CD4-positive, alpha-beta T cell treated with Interleukin-15 for 1 hour (primary cell): ENCODE results near the gene DPH6.
A peak's percentile ranks its signal among the peaks of the same experiment; 100 is the strongest.
"Not testable (repeated sequence)": the region's sequence is repeated elsewhere in the genome, so short reads cannot be mapped to it uniquely, and the experiment has no call there.

Source experiments
- DNase-seq: peaks from one replicate; pipeline ENCODE4 v3.0.0-alpha.2; 2020

Gene DPH6

GRCh38 chr15:35545824-35546510, at the start of gene DPH6:
Gene DPH6 (minus strand): TSS chr15:35546165. CDS start chr15:35546141, 24 bp downstream.
- peak; percentile 86 for DNase-seq

GRCh38 chr15:35595656-35596055, 49.7 kb upstream of the DPH6 start:
- no peak for DNase-seq

GRCh38 chr15:35591987-35592386, 46.0 kb upstream of the DPH6 start:
- DNase-seq = not testable (repeated sequence)

GRCh38 chr15:35583863-35584528, 38.0 kb upstream of the DPH6 start:
- no peak for DNase-seq

- no peak for DNase-seq
These were observed 34.6 kb upstream of the DPH6 start for GRCh38 chr15:35580606-35581005.

GRCh38 chr15:35567392-35567791, 21.4 kb upstream of the DPH6 start:
- no peak for DNase-seq

- DNase-seq = no peak
These were observed 21.0 kb upstream of the DPH6 start for GRCh38 chr15:35566991-35567390.

- DNase-seq = no peak
These were observed 19.9 kb upstream of the DPH6 start for GRCh38 chr15:35565901-35566300.

- DNase-seq = no peak
These were observed 16.7 kb upstream of the DPH6 start for GRCh38 chr15:35562641-35563040.

- DNase-seq = no peak
These were observed 15.3 kb upstream of the DPH6 start for GRCh38 chr15:35561308-35561707.

GRCh38 chr15:35560870-35561269, 14.9 kb upstream of the DPH6 start:
- no peak for DNase-seq

GRCh38 chr15:35560258-35560657, 14.3 kb upstream of the DPH6 start:
- no peak for DNase-seq

- DNase-seq = no peak
These were observed 13.7 kb upstream of the DPH6 start for GRCh38 chr15:35559683-35560082.

GRCh38 chr15:35557544-35557943, 11.6 kb upstream of the DPH6 start:
- no peak for DNase-seq

- no peak for DNase-seq
These were observed 11.0 kb upstream of the DPH6 start for GRCh38 chr15:35557012-35557411.

GRCh38 chr15:35555244-35555643, 9.3 kb upstream of the DPH6 start:
- no peak for DNase-seq

GRCh38 chr15:35550957-35551356, 5.0 kb upstream of the DPH6 start:
- no peak for DNase-seq

GRCh38 chr15:35549567-35549966, 3.6 kb upstream of the DPH6 start:
- no peak for DNase-seq

- DNase-seq = no peak
These were observed 2.5 kb upstream of the DPH6 start for GRCh38 chr15:35548435-35548834.

- DNase-seq = no peak
These were observed 1.9 kb upstream of the DPH6 start for GRCh38 chr15:35547775-35548364.

GRCh38 chr15:35546511-35547381, 781 bp upstream of the DPH6 start:
- DNase-seq = no peak

GRCh38 chr15:35545316-35545823, 595 bp downstream of the DPH6 start:
- no peak for DNase-seq

- DNase-seq = no peak
These were observed 5.1 kb downstream of the DPH6 start for GRCh38 chr15:35540885-35541284.
